Spleen (tissue), 7 donors: ENCODE measurements around the gene PLXND1.

ENCODE experiments used
- POLR2A ChIP-seq, 3 donors: fragments of 450-650 bp; IDR thresholded peaks; one replicate each; pipeline ENCODE4 v1.5.1; 2017; ENCODE audit warnings: antibody characterized with exemption in 3 of 3, mild to moderate bottlenecking in 1 of 3
- TF ChIP-seq, protein P1 (sequence below), 11 experiments: fragments of 200-600 bp in 7 of 11; fragments of 450-650 bp in 4 of 11; sonication (generic) in 4 of 11; IDR thresholded peaks in 8 of 11; conservative IDR thresholded peaks in 3 of 11; 1 replicate in 7 of 11; 2 replicates in 4 of 11; pipeline versions ENCODE4 v1.4.0 to v1.8.0; 2016 to 2021; ENCODE audit warnings: antibody characterized with exemption in 11 of 11, inconsistent platforms in 4 of 11, mild to moderate bottlenecking in 1 of 11
- donor health status: DM: no; HTN: no; CAD: no; lungs with moderate emphysema.
- donor health status: DM: no; HTN: no; CAD: no.
- donor health status: DM: no; HTN: no; CAD: no.

DNA sequence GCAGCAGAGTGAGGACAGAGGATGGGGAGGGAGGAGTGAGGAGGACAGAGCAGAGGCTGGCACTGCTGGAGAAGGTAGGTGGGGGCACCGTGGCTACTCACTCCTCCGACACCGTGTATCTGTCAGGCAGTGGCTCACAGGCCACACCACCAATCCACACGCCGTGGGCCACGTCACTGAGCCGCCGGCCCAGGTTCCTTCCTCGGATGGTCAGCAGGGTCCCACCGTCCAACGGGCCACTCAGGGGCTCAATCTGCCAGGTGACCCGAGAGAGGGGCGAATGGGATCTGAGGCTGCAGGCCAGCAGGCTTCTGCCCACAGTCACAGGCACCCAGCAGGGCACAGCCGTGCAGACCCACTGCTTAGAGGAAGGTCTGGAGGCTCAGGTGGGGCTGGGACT is 33.0 kb downstream of the PLXND1 start:
- TF ChIP-seq POLR2A (IDR thresholded peaks at IDR 0.05) = no peak
- TF ChIP-seq, protein P1, sequence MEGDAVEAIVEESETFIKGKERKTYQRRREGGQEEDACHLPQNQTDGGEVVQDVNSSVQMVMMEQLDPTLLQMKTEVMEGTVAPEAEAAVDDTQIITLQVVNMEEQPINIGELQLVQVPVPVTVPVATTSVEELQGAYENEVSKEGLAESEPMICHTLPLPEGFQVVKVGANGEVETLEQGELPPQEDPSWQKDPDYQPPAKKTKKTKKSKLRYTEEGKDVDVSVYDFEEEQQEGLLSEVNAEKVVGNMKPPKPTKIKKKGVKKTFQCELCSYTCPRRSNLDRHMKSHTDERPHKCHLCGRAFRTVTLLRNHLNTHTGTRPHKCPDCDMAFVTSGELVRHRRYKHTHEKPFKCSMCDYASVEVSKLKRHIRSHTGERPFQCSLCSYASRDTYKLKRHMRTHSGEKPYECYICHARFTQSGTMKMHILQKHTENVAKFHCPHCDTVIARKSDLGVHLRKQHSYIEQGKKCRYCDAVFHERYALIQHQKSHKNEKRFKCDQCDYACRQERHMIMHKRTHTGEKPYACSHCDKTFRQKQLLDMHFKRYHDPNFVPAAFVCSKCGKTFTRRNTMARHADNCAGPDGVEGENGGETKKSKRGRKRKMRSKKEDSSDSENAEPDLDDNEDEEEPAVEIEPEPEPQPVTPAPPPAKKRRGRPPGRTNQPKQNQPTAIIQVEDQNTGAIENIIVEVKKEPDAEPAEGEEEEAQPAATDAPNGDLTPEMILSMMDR (IDR thresholded peaks at IDR 0.05 in 8 of 11, conservative IDR thresholded peaks at IDR 0.05 in 3 of 11) = no peak
